Measurements from ENCODE around the gene WDR70. TPM values are rescaled to one million over a fixed set of nuclear protein-coding genes. Genes with fewer than 3 reads are reported as not detected.

The WDR70 gene
- total and polyA plus RNA-seq, 2 donors (not counting 3 experiments of a cell fraction or from before 2014, with no cell fraction given), result 6.7 to 37.3 TPM

DNA sequence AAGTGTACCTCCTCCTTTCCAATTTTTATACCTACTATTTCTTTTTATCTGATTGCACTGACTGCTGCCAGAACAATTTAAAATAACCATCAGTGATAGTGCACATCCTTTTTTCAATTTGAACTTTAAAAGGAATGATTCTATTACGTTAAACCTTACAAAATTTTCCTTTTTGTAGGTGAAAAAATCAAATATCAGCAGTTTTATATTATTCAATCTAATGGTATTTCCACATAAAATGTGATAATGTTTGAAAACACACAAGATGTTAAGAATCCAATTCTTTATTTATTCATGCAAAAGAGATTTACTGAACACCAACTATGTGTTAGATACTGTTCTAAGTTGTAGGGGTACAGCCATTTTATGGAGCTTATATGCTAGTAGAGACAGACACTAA is 355.0 kb downstream of the WDR70 start:
- Histone ChIP-seq H3K9me1 (replicated peaks; ENCODE audit: control insufficient read depth, extremely low read depth, insufficient read depth, low read length) (no peaks in the 10 kb centered on the region), H3K4me3 (replicated peaks in 1 of 3; ENCODE audit: insufficient read depth in 1 of 3, low read depth in 1 of 3, low read length in 3 of 3) (no peak overlapping the region), H3K27ac (ENCODE audit: insufficient read depth, low read depth, low read length) (no peak overlapping the region), H3K79me2 (ENCODE audit: control insufficient read depth, insufficient read depth, low read length) (no peaks in the 10 kb centered on the region), H3K27me3 (ENCODE audit: control insufficient read depth in 2 of 2, insufficient read depth in 2 of 2, low read length in 2 of 2) (no peaks in the 10 kb centered on the region), H3K4me2 (ENCODE audit: insufficient read depth, low read length) (no peak overlapping the region), H3K9ac (replicated peaks; ENCODE audit: extremely low read depth, insufficient read depth, low read length) (no peak overlapping the region), H2AFZ (ENCODE audit: low read depth, low read length) (no peak overlapping the region), H3K36me3 (ENCODE audit: control insufficient read depth in 2 of 2, extremely low read depth in 1 of 2, insufficient read depth in 2 of 2, low read length in 2 of 2) (peaks cover 0 to 2% of the 10 kb centered on the region in 2 experiments), H3K4me1 (ENCODE audit: control insufficient read depth, extremely low read depth, insufficient read depth, low read length) (peaks cover 19% of the 10 kb centered on the region), H4K20me1 (replicated peaks; ENCODE audit: control insufficient read depth, extremely low read depth, insufficient read depth, low read length) (no peaks in the 10 kb centered on the region), H3K9me3 (replicated peaks; ENCODE audit: control insufficient read depth, insufficient read depth, low read length) (no peaks in the 10 kb centered on the region)
- dilution Hi-C loops (cut with MboI; ENCODE audit: extremely low pct_ligation_motif_present, low sequenced_read_pairs), result no loop called here
- ChIA-PET POLR2A (no interaction called here), CTCF (interaction anchor here (1.5 to 6.1 kb wide), 2 partner anchors 11 to 322 kb away, joined by 4 to 59 read pairs; no protein-coding TSS in a partner anchor)
- intact Hi-C loops (cut with micrococcal nuclease), result no loop called here
- no peak for DNase-seq (ENCODE audit: low read depth, low spot score)
- FAIRE-seq, result no peak
- TF ChIP-seq MAX (IDR thresholded peaks at IDR 0.05; ENCODE audit: insufficient read depth, insufficient read length) (no peak), POLR2A (IDR thresholded peaks at IDR 0.05; ENCODE audit: low read depth, low read length) (no peak), GATA2 (IDR thresholded peaks at IDR 0.05; ENCODE audit: insufficient read depth, insufficient read length, low read depth, low read length) (no peak), EZH2 (IDR thresholded peaks at IDR 0.05; ENCODE audit: borderline replicate concordance, low read depth, low read length, severe bottlenecking) (no peak), MYC (IDR thresholded peaks at IDR 0.05; ENCODE audit: low read depth, low read length) (no peak), JUN (IDR thresholded peaks at IDR 0.05; ENCODE audit: borderline replicate concordance, insufficient read depth, insufficient read length, low read depth) (no peak), POLR2AphosphoS5 (IDR thresholded peaks at IDR 0.05; ENCODE audit: insufficient read depth, low read depth, low read length) (no peak), FOS (IDR thresholded peaks at IDR 0.05; ENCODE audit: borderline replicate concordance, insufficient read depth, low read length) (no peak)
- TF ChIP-seq, protein P1, sequence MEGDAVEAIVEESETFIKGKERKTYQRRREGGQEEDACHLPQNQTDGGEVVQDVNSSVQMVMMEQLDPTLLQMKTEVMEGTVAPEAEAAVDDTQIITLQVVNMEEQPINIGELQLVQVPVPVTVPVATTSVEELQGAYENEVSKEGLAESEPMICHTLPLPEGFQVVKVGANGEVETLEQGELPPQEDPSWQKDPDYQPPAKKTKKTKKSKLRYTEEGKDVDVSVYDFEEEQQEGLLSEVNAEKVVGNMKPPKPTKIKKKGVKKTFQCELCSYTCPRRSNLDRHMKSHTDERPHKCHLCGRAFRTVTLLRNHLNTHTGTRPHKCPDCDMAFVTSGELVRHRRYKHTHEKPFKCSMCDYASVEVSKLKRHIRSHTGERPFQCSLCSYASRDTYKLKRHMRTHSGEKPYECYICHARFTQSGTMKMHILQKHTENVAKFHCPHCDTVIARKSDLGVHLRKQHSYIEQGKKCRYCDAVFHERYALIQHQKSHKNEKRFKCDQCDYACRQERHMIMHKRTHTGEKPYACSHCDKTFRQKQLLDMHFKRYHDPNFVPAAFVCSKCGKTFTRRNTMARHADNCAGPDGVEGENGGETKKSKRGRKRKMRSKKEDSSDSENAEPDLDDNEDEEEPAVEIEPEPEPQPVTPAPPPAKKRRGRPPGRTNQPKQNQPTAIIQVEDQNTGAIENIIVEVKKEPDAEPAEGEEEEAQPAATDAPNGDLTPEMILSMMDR (IDR thresholded peaks at IDR 0.05; ENCODE audit: extremely low read depth in 1 of 2, insufficient read depth in 1 of 2, low read depth in 1 of 2, low read length in 2 of 2), result no peak
- no TSS peak for BruUV-seq (replicated peaks)
